Activated B cell treated with CpG ODN at 0.5 μM for 24 hours (primary cell): Measurements from ENCODE around the gene AMOTL1. TPM values are rescaled to one million over a fixed set of nuclear protein-coding genes. Genes with fewer than 3 reads are reported as not detected.

Source experiments
- ATAC-seq: fragments of 200-7000 bp; cut with Tn5 transposase; one replicate; pipeline ENCODE4 v1.10.0; 2021; ENCODE audit warnings: low read depth, mild to moderate bottlenecking, moderate library complexity
- CTCF ChIA-PET: fragments of 350-600 bp; sonication (Branson Sonifier 250); formaldehyde crosslinking; loops from one replicate; lab custom pipeline; 2021; ENCODE audit warnings: antibody characterized with exemption; lab: Charles Lee
- POLR2A ChIA-PET: fragments of 350-600 bp; sonication (Branson Sonifier 250); formaldehyde crosslinking; loops from one replicate; lab custom pipeline; 2021; ENCODE audit warnings: antibody characterized with exemption; lab: Charles Lee
- DNase-seq: peaks from one replicate; pipeline ENCODE4 v3.0.0; 2022
- H3K27ac Mint-ChIP-seq: one replicate; pipeline ENCODE4 v1.8.0; 2020; ENCODE audit warnings: mixed read lengths
- H3K27me3 Mint-ChIP-seq: one replicate; pipeline ENCODE4 v1.8.0; 2021; ENCODE audit warnings: mixed read lengths
- H3K36me3 Mint-ChIP-seq: one replicate; pipeline ENCODE4 v1.8.0; 2021; ENCODE audit warnings: low read depth, mixed read lengths
- H3K4me1 Mint-ChIP-seq: one replicate; pipeline ENCODE4 v1.8.0; 2021; ENCODE audit warnings: mixed read lengths
- H3K4me3 Mint-ChIP-seq: one replicate; pipeline ENCODE4 v1.8.0; 2020; ENCODE audit warnings: mild to moderate bottlenecking, mixed read lengths
- H3K9me3 Mint-ChIP-seq: one replicate; pipeline ENCODE4 v1.8.0; 2020; ENCODE audit warnings: mixed read lengths
- CTCF ChIP-seq: fragments of 200-600 bp; IDR thresholded peaks from one replicate; pipeline ENCODE4 v1.8.0; 2022; ENCODE audit warnings: antibody characterized with exemption, mild to moderate bottlenecking
- intact Hi-C: fragments of 100-400 bp; cut with micrococcal nuclease; formaldehyde crosslinking; loops from one replicate; pipeline ENCODE4 v1.15.1; 2024
- total RNA-seq: library from RNA; stranded (reverse); gene quantifications from 2 replicates; pipeline ENCODE4 v1.2.3, GENCODE V29; 2022

AMOTL1 gene
- total RNA-seq, 1 donor from 2014 or later: 1.0 TPM

- ChIA-PET POLR2A (no interaction called here), CTCF (no interaction called here)
Observed at GRCh38 chr11:94834911-94835593, 66.9 kb downstream of the AMOTL1 start.

GRCh38 chr11:94835594-94835927 is 67.4 kb downstream of the AMOTL1 start:
- ATAC-seq (no peak), DNase-seq (no peak)
- POLR2A ChIA-PET: no interaction called here
- intact Hi-C loops: no loop called here
- H3K27me3 Mint-ChIP-seq: no peaks in the 10 kb centered on the region
- CTCF ChIA-PET: no interaction called here
- no peak for TF ChIP-seq CTCF
- H3K4me3 Mint-ChIP-seq: no peak overlapping the region
- H3K4me1 Mint-ChIP-seq: no peaks in the 10 kb centered on the region
- no peak overlapping the region for H3K27ac Mint-ChIP-seq
- H3K36me3 Mint-ChIP-seq: no peaks in the 10 kb centered on the region
- H3K9me3 Mint-ChIP-seq: no peaks in the 10 kb centered on the region

More at GRCh38 chr11:94834911-94835593, 66.9 kb downstream of the AMOTL1 start:
- no peak for ATAC-seq
- no peak for DNase-seq
- H3K4me1 Mint-ChIP-seq: no peaks in the 10 kb centered on the region
- no peak for TF ChIP-seq CTCF
- H3K27me3 Mint-ChIP-seq: no peaks in the 10 kb centered on the region
- H3K27ac Mint-ChIP-seq: no peak overlapping the region
- no peaks in the 10 kb centered on the region for H3K36me3 Mint-ChIP-seq
- no peak overlapping the region for H3K4me3 Mint-ChIP-seq
- intact Hi-C loops: no loop called here
- H3K9me3 Mint-ChIP-seq: no peaks in the 10 kb centered on the region

- no peak for TF ChIP-seq CTCF
- intact Hi-C loops: no loop called here
- Mint-ChIP-seq H3K27me3 (no peaks in the 10 kb centered on the region), H3K9me3 (no peaks in the 10 kb centered on the region), H3K4me1 (no peaks in the 10 kb centered on the region), H3K4me3 (no peak overlapping the region), H3K27ac (no peak overlapping the region), H3K36me3 (no peaks in the 10 kb centered on the region)
- DNase-seq: no peak
- ChIA-PET POLR2A (no interaction called here), CTCF (no interaction called here)
- no peak for ATAC-seq
Observed at GRCh38 chr11:94837317-94837716, 69.2 kb downstream of the AMOTL1 start.

GRCh38 chr11:94838027-94838731 is 70.0 kb downstream of the AMOTL1 start:
- CTCF ChIA-PET: no interaction called here
- Mint-ChIP-seq H3K27me3 (no peaks in the 10 kb centered on the region), H3K9me3 (no peaks in the 10 kb centered on the region), H3K4me1 (no peaks in the 10 kb centered on the region), H3K27ac (no peak overlapping the region), H3K36me3 (no peaks in the 10 kb centered on the region), H3K4me3 (no peak overlapping the region)
- no peak for ATAC-seq
- intact Hi-C loops: no loop called here
- no peak for DNase-seq
- no peak for TF ChIP-seq CTCF
- POLR2A ChIA-PET: no interaction called here

GRCh38 chr11:94840209-94840608 is 72.1 kb downstream of the AMOTL1 start:
- no peaks in the 10 kb centered on the region for H3K9me3 Mint-ChIP-seq
- ChIA-PET CTCF (no interaction called here), POLR2A (no interaction called here)
- DNase-seq (no peak), ATAC-seq (no peak)
- TF ChIP-seq CTCF: no peak
- intact Hi-C loops: no loop called here
- H3K4me1 Mint-ChIP-seq: no peaks in the 10 kb centered on the region
- H3K4me3 Mint-ChIP-seq: no peak overlapping the region
- no peaks in the 10 kb centered on the region for H3K36me3 Mint-ChIP-seq
- no peak overlapping the region for H3K27ac Mint-ChIP-seq
- H3K27me3 Mint-ChIP-seq: no peaks in the 10 kb centered on the region
